ENCODE data around the gene EIF2B2.
A peak's percentile ranks its signal among the peaks of the same experiment; 100 is the strongest.

EIF2B2 gene

DNA sequence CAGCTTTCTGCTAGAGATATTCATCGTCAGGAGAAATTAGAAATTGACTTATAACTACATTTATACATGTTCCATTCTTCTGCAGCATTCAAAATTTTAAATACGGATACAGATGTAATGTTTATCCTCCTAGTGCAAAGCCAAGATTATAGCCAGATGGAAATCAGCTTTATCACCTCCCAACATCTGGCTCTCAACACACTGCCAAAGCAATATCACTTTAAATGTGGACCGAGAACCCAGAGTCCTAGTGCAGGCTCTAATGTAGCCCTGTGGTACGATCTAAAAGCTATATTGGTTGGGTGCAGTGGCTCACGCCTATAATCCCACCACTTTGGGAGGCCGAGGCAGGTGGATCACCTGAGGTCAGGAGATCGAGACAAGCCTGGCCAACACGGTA, 42.0 kb downstream of the EIF2B2 start:
- DNase-seq (ENCODE audit: low read depth): no peak

DNA sequence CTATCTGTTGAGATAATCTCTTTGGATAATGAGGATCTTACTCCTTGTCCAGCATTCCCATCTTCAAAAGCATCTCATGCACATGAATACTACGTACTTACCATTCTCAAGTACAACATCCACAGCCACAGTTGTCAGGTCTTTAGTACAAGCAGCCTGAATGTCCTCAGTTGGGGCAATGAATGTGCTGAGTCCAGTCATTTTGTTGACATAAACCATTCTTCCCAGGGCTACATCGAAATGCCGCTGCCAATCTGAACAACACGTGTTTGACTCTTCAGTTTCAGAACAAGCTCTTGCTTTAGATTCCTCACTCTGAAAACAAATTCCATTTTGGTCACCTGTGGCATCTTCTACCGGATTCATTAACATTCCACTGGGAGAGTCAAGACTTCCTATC, 43.6 kb downstream of the EIF2B2 start:
- DNase-seq (ENCODE audit: low read depth): no peak

GRCh38 chr14:75046899-75047298, 44.2 kb downstream of the EIF2B2 start:
- no peak for DNase-seq (ENCODE audit: low read depth)

DNA sequence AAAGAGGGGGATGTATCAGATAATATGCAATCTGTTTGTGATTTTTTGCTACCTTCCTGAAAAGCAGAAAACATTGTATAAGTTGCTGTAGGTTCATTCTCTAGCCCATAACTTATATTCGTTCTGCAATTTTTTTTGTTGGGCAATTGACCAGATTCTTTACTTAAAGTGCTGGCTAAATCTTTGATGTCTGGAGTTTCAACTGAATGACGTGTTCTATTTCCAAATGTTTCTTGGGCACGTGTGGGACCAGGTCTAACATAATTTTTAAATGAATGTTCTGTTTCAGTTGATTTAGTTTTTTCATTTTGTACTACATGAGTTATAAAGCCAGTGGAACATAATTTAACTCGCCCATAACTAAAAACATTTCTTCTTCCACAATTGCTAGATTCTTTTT, 44.8 kb downstream of the EIF2B2 start:
- DNase-seq (ENCODE audit: low read depth): no peak

GRCh38 chr14:75048101-75048500, 45.4 kb downstream of the EIF2B2 start:
- DNase-seq (ENCODE audit: low read depth): no peak

GRCh38 chr14:75049136-75049535, 46.4 kb downstream of the EIF2B2 start:
- DNase-seq (ENCODE audit: low read depth): no peak

GRCh38 chr14:75049731-75050201, 47.0 kb downstream of the EIF2B2 start:
- no peak for DNase-seq (ENCODE audit: low read depth)

DNA sequence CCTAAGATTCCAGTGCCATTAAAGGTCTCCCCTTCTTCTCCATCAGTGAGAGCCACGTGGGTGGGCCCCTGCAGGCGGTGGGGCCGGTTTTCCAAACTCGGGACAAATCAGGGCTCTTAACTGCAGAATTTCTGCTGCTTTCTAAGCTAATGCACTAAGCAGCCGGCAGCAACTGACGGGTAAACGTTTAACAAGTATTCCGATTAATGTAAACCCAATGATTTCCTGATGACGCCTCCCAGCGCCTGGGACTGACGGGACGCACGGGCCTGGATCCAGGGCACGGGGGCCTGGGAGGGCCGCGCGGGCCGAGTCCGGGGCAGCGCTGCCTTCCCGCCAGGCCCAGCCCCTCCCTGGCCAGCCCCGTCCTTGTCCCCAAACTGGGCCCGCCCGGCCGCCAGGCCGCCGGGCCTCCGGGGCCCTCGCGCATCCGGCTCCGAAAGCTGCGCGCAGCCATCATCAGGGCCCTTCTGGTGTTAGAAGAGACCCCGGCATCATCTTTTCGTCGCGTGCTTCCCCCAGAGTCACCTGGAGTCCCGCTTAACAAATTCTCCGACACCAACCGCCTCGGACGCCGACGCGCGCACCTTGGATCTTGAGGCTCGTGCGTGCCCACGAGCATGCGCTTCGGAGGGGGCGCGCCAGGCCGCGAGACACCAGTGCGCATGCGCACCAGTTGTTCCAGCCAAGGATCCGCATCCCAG, 48.3 kb downstream of the EIF2B2 start, which contains the start of gene MLH3:
Gene MLH3, minus strand, starts transcription at position 616 of the 704 bp plus-strand sequence. CDS start 1,812 bp downstream, outside the sequence.
- peak; percentile 68 for DNase-seq (ENCODE audit: low read depth)

- DNase-seq (ENCODE audit: low read depth): no peak
Measured at GRCh38 chr14:75051556-75051899, 48.8 kb downstream of the EIF2B2 start.

DNA sequence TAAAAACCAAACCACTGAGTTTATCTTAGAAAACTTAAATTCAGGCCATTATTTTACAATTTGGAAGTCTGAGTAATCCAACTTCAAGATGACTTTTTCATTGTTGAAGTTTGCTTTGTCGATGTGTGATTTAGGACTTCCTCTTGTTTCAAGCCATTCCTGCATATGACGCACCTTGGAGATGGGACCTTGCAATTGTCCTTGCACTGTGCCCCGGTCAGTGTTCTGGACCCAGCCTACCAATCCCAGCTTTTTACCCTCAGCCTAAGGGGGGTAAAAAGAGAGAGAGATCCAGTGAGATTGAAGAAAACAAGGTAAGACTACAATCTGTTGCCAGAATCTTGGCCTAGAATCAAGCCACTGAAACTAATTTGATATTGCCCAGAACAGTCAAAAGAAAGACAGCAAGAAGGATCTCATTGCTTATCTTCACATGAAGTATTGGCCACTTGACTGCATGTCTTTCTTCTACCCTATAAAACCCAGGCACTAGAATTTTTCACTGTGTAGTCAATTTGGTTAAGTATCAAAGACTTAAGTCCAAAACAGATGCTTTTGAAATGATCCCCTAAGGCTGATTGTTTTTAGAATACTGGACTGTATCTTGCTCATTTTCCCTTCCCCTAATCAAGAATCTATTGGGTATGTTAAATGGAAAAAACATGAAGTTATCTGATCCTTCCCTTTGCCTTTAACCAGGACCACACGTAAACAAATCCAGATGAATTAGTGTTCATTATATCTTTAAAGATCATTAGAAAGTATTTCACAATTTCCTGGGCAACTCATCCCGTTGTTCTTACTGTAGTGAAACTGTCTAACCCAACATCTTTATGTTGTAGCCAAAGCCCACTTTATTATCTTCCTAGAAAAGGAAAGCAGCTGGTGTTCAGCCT, 50.9 kb downstream of the EIF2B2 start:
- DNase-seq (ENCODE audit: low read depth): no peak

GRCh38 chr14:75054421-75054820, 51.7 kb downstream of the EIF2B2 start:
- no peak for DNase-seq (ENCODE audit: low read depth)

- DNase-seq (ENCODE audit: low read depth): no peak
Measured at GRCh38 chr14:75059642-75060041, 56.9 kb downstream of the EIF2B2 start.

- DNase-seq (ENCODE audit: low read depth): no peak
Measured at GRCh38 chr14:75060420-75060819, 57.7 kb downstream of the EIF2B2 start.

All from stimulated activated CD8-positive, alpha-beta memory T cell treated with anti-CD3 and anti-CD28 coated beads, Interleukin-12 subunit alpha, Interleukin-12 subunit beta, amount 100 ng/mL, for 1 hour (primary cell).